K562 (cell line): ENCODE data around the gene MED29.

ENCODE experiments used
- CBFB ChIP-seq: sonication (generic); formaldehyde crosslinking; IDR thresholded peaks from 2 replicates; pipeline ENCODE4 v1.4.0; 2020; ENCODE audit warnings: mild to moderate bottlenecking, missing genetic modification reagents
- GATA2 ChIP-seq: sonication (generic); formaldehyde crosslinking; IDR thresholded peaks from 2 replicates; pipeline ENCODE4 v1.4.0; 2020; ENCODE audit warnings: mild to moderate bottlenecking, missing genetic modification reagents
- MAFF ChIP-seq: IDR thresholded peaks from 2 replicates; pipeline ENCODE4 v1.6.1; 2012; ENCODE audit warnings: low read length, improper control_type of control experiment
- MAZ ChIP-seq, 2 experiments: fragments of 450-650 bp in 1 of 2; sonication (generic) in 1 of 2; formaldehyde crosslinking; IDR thresholded peaks in 1 of 2; conservative IDR thresholded peaks in 1 of 2; 2 replicates each; pipeline versions ENCODE4 v1.4.0 to v1.5.0; 2020; ENCODE audit warnings: mild to moderate bottlenecking in 1 of 2, missing genetic modification reagents in 1 of 2
- PTBP1 ChIP-seq: fragments of 200-400 bp; formaldehyde crosslinking; IDR thresholded peaks from 2 replicates; pipeline ENCODE4 v1.6.1; 2017; ENCODE audit warnings: low read depth, low read length
- TAF1 ChIP-seq: IDR thresholded peaks from 2 replicates; pipeline ENCODE4 v1.6.1; 2011; ENCODE audit warnings: mild to moderate bottlenecking, low read length, moderate library complexity; ENCODE audit not compliant: insufficient read depth, control insufficient read depth, severe bottlenecking; ENCODE audit errors: extremely low read depth
- TBL1XR1 ChIP-seq, 2 experiments: IDR thresholded peaks; 2 replicates each; pipeline ENCODE4 v1.6.1; 2012; ENCODE audit warnings: improper control_type of control experiment in 2 of 2, low read length in 2 of 2, mild to moderate bottlenecking in 1 of 2
- TSHZ1 ChIP-seq: fragments of 250-450 bp; sonication (Bioruptor Pico); IDR thresholded peaks from 2 replicates; pipeline ENCODE4 v1.4.0; 2020; ENCODE audit warnings: mild to moderate bottlenecking, moderate library complexity
- XRCC4 ChIP-seq: IDR thresholded peaks from one replicate; pipeline ENCODE4 v1.6.1; 2011; ENCODE audit not compliant: insufficient read depth, insufficient read length; ENCODE audit errors: extremely low read depth
- TF ChIP-seq, protein P1 (sequence below): fragments of 200-800 bp; sonication (Bioruptor generic); IDR thresholded peaks from 2 replicates; pipeline ENCODE4 v1.6.1; 2016; ENCODE audit warnings: missing genetic modification characterization, missing compliant biosample characterization
- TF ChIP-seq, protein P2 (sequence below), 3 experiments: IDR thresholded peaks in 2 of 3; conservative IDR thresholded peaks in 1 of 3; 2 replicates each; pipeline ENCODE4 v1.5.1; 2011 to 2012; ENCODE audit warnings: low read length in 3 of 3, mild to moderate bottlenecking in 3 of 3, control low read depth in 2 of 3, improper control_type of control experiment in 1 of 3, inconsistent platforms in 1 of 3, low read depth in 1 of 3, mixed read lengths in 1 of 3, moderate library complexity in 1 of 3; ENCODE audit not compliant: insufficient read depth in 2 of 3
- TF ChIP-seq, protein P3 (sequence below): sonication (generic); formaldehyde crosslinking; IDR thresholded peaks from 2 replicates; pipeline ENCODE4 v1.8.0; 2022; ENCODE audit warnings: missing genetic modification reagents, mild to moderate bottlenecking, borderline replicate concordance
- TF ChIP-seq, protein P4 (sequence below): sonication (generic); formaldehyde crosslinking; IDR thresholded peaks from 2 replicates; pipeline ENCODE4 v1.4.0; 2020; ENCODE audit warnings: mild to moderate bottlenecking, missing genetic modification reagents
- TF ChIP-seq, protein P5 (sequence below), 2 experiments: fragments of 450-650 bp in 1 of 2; sonication (generic) in 1 of 2; formaldehyde crosslinking in 1 of 2; IDR thresholded peaks in 1 of 2; conservative IDR thresholded peaks in 1 of 2; 2 replicates each; pipeline versions ENCODE4 v1.6.1 to v1.8.1; 2016 to 2023; ENCODE audit warnings: mild to moderate bottlenecking in 2 of 2, moderate library complexity in 2 of 2, inconsistent platforms in 1 of 2, missing genetic modification reagents in 1 of 2

GRCh38 chr19:39402346-39403300, 11.4 kb downstream of the MED29 start:
- TF ChIP-seq, protein P1, sequence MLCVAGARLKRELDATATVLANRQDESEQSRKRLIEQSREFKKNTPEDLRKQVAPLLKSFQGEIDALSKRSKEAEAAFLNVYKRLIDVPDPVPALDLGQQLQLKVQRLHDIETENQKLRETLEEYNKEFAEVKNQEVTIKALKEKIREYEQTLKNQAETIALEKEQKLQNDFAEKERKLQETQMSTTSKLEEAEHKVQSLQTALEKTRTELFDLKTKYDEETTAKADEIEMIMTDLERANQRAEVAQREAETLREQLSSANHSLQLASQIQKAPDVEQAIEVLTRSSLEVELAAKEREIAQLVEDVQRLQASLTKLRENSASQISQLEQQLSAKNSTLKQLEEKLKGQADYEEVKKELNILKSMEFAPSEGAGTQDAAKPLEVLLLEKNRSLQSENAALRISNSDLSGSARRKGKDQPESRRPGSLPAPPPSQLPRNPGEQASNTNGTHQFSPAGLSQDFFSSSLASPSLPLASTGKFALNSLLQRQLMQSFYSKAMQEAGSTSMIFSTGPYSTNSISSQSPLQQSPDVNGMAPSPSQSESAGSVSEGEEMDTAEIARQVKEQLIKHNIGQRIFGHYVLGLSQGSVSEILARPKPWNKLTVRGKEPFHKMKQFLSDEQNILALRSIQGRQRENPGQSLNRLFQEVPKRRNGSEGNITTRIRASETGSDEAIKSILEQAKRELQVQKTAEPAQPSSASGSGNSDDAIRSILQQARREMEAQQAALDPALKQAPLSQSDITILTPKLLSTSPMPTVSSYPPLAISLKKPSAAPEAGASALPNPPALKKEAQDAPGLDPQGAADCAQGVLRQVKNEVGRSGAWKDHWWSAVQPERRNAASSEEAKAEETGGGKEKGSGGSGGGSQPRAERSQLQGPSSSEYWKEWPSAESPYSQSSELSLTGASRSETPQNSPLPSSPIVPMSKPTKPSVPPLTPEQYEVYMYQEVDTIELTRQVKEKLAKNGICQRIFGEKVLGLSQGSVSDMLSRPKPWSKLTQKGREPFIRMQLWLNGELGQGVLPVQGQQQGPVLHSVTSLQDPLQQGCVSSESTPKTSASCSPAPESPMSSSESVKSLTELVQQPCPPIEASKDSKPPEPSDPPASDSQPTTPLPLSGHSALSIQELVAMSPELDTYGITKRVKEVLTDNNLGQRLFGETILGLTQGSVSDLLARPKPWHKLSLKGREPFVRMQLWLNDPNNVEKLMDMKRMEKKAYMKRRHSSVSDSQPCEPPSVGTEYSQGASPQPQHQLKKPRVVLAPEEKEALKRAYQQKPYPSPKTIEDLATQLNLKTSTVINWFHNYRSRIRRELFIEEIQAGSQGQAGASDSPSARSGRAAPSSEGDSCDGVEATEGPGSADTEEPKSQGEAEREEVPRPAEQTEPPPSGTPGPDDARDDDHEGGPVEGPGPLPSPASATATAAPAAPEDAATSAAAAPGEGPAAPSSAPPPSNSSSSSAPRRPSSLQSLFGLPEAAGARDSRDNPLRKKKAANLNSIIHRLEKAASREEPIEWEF (CRISPR knock-in tag) = no peak
- no peak for TF ChIP-seq MAFF
- no peak for TF ChIP-seq XRCC4
- TF ChIP-seq PTBP1 = no peak
- peak in 1 of 2 experiments; percentile 57; a peak in 2 of 4 replicates for TF ChIP-seq TBL1XR1 (IDR thresholded peaks at IDR 0.05; ENCODE audit: low read length in 2 of 2)
- TF ChIP-seq CBFB (CRISPR knock-in tag) = no peak
- TF ChIP-seq GATA2 (CRISPR knock-in tag) = no peak
- TF ChIP-seq, protein P2, sequence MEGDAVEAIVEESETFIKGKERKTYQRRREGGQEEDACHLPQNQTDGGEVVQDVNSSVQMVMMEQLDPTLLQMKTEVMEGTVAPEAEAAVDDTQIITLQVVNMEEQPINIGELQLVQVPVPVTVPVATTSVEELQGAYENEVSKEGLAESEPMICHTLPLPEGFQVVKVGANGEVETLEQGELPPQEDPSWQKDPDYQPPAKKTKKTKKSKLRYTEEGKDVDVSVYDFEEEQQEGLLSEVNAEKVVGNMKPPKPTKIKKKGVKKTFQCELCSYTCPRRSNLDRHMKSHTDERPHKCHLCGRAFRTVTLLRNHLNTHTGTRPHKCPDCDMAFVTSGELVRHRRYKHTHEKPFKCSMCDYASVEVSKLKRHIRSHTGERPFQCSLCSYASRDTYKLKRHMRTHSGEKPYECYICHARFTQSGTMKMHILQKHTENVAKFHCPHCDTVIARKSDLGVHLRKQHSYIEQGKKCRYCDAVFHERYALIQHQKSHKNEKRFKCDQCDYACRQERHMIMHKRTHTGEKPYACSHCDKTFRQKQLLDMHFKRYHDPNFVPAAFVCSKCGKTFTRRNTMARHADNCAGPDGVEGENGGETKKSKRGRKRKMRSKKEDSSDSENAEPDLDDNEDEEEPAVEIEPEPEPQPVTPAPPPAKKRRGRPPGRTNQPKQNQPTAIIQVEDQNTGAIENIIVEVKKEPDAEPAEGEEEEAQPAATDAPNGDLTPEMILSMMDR (IDR thresholded peaks at IDR 0.05 in 2 of 3, conservative IDR thresholded peaks at IDR 0.05 in 1 of 3; ENCODE audit: insufficient read depth in 2 of 3, low read depth in 1 of 3, low read length in 3 of 3) = no peak
- peak; percentile 63 to 84; a peak in 2 of 4 replicates for TF ChIP-seq MAZ (CRISPR knock-in tag; conservative IDR thresholded peaks at IDR 0.05 in 1 of 2, IDR thresholded peaks at IDR 0.05 in 1 of 2)
- no peak for TF ChIP-seq TSHZ1 (CRISPR knock-in tag)
- TF ChIP-seq, protein P3, sequence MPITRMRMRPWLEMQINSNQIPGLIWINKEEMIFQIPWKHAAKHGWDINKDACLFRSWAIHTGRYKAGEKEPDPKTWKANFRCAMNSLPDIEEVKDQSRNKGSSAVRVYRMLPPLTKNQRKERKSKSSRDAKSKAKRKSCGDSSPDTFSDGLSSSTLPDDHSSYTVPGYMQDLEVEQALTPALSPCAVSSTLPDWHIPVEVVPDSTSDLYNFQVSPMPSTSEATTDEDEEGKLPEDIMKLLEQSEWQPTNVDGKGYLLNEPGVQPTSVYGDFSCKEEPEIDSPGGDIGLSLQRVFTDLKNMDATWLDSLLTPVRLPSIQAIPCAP (CRISPR knock-in tag) = no peak
- TF ChIP-seq, protein P4, sequence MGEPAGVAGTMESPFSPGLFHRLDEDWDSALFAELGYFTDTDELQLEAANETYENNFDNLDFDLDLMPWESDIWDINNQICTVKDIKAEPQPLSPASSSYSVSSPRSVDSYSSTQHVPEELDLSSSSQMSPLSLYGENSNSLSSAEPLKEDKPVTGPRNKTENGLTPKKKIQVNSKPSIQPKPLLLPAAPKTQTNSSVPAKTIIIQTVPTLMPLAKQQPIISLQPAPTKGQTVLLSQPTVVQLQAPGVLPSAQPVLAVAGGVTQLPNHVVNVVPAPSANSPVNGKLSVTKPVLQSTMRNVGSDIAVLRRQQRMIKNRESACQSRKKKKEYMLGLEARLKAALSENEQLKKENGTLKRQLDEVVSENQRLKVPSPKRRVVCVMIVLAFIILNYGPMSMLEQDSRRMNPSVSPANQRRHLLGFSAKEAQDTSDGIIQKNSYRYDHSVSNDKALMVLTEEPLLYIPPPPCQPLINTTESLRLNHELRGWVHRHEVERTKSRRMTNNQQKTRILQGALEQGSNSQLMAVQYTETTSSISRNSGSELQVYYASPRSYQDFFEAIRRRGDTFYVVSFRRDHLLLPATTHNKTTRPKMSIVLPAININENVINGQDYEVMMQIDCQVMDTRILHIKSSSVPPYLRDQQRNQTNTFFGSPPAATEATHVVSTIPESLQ (CRISPR knock-in tag) = no peak
- no peak for TF ChIP-seq TAF1
- TF ChIP-seq, protein P5, sequence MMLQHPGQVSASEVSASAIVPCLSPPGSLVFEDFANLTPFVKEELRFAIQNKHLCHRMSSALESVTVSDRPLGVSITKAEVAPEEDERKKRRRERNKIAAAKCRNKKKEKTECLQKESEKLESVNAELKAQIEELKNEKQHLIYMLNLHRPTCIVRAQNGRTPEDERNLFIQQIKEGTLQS (IDR thresholded peaks at IDR 0.05) = no peak
- TF ChIP-seq, protein P5 (CRISPR knock-in tag; conservative IDR thresholded peaks at IDR 0.05) = no peak
